RPMI8226 (cell line): ENCODE measurements around the gene PPARA.

Experiments used
- DNase-seq: peaks from one replicate; pipeline ENCODE4 v3.0.0-alpha.2; 2015

PPARA gene

DNA sequence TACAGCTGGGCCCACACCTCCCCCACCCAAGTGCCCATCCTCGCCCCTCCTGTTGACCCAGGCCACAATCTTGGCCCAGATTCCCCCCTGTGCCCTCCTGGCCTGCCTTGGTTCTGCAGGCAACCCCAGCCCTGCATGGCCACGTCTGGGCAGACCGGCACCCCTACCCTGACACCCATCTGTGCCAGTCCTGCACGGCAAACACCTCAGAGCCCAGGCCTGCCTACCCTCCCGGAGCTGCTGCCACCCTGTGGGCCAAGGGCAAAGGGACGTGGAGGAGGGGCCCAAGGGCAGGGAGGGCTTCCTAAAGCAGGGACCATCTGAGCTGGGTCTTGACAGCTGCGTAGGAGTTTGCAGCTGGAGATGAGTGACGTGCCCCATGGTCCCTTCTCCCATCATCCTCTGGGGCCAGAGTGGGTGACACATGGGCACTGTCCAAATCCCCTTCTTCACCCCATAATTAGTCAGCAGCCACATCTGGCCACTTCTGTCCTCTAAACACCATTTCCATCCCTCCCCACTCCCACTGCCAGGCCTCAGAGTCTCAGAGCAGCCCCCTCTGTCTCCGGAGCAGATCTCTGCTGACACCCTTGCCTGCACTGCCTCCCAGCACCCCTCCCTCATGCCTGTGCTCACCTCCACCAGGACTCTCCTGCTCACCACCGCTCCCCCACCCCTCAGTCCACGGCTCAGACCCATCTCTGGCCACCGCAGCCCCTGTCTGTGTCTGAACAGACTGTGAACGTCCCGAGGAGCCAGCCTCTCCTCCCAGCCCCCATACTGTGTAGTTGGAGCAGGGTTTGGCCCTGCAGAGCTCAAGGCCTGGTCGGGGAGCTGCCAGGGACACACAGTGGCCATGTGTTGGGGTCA lies 35.6 kb upstream of the PPARA start:
- peak; percentile 14 for DNase-seq

DNA sequence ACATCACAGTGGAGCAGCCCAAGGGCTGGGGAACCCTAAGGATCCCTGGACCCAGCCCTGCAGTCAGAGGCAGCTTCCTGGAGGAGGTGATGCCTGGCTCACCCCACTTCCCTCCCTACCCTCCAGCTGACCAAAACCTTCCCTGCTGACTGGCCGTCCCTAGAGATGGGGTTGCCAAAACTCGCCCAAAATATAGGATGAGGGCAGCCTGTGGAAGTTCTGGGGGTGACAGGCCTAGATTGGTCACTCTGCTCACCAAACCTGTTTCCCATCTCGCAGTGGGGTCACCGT lies 35.0 kb upstream of the PPARA start:
- no peak for DNase-seq

DNA sequence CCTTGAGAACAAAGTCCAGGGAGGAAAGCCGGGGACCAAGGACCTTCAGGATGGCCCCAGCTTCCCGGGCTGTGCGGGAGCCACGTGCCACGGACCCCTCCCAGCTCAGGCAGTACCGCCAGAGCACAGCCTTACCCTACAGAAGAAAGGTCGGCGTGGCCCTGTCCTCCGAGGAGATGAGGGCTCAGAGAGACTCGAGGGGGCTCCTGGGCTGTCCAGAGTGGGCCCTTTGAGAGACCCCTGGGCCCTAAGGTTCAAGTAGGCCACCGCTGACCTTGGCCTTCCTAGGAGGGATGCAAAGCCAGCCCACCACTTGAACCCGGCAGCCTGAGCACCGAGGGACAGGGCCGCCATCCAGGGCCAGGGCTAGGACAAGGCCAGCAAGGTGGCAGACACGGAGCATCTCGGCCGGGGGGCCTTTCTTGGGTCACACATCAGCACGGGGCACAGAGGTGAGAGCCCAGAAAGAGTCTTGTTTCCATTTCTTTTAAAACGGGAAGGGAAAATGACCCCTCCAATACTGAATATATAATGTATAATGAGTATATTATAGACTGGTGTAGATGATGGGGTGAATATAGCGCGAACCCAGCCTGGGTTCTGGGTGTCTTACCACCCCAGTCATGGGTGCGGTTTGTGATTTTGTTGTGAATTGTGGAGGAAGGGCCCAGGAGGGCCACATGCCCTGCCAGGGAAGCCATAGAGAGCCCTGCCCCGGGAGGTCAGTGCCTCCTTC lies 34.4 kb upstream of the PPARA start:
- DNase-seq: no peak

DNA sequence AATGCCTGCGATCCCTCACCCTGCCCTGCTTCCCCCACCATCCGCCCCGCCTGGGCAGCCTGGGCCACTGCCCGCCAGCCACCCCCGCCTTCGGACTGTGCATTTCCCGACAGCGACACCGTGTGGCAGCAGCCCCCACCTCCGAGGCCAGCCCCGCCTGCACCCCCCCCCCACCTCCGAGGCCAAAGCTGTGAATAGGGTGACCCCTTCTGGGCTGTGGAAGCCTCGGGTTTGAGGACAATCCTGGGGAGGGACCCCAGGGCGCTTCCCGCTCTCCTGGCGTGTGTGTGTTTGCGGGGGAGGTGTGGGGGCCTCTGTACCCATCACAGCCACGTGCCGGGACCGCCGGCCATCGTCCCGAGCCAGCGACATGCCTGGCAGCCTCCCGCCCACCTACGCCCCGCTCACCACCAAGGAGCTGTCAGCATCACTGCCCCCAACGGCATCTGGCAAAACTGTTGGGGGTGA lies 33.8 kb upstream of the PPARA start:
- peak; percentile 91 for DNase-seq

DNA sequence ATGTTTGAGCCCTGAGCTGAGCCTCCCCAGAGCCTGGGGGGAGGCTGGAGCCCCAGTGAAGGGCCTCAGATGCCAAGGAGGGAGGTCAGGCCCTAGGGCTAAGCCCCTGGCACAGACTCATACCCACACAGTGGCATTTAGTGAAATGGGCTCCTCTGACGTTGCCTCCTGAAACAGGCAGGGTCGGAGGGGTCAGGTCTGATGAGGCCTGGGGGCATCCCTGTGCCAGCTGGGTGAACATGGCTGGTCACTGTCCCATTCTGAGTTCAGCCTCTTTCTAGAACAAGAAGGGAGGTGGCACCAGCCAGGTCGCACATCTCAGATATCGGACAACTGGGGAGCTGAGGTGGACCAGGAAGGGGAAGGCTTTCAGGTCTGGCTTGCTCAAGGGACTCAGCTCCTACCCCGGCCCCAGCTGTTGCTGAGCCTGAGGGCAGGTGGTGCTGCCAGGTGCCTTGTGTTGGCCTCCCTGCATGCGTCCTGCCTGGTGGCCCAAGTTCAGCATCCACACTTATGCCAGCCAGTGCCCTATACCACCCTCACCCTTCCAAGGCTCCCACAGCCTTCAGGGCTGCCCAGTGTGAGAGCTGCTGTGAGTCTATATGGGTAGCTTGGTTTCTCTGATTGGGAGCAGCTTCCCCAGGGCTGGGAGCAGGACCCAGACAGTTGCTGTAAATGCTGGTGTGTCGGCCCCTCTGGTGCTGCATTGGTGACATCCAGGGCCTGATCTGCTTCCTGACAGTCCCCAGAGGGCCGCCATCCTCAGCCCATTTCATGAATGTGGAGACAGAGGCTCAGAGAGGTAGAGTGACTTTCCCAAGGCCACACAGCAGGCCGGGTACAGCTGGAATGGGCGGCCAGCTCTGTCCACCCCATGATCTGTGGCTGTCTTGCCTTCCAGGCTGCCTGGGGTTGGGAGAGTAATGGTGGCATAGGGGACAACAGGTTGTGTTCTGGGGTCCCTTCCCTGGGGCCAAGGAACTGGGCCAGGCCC lies 32.8 kb upstream of the PPARA start:
- no peak for DNase-seq

DNA sequence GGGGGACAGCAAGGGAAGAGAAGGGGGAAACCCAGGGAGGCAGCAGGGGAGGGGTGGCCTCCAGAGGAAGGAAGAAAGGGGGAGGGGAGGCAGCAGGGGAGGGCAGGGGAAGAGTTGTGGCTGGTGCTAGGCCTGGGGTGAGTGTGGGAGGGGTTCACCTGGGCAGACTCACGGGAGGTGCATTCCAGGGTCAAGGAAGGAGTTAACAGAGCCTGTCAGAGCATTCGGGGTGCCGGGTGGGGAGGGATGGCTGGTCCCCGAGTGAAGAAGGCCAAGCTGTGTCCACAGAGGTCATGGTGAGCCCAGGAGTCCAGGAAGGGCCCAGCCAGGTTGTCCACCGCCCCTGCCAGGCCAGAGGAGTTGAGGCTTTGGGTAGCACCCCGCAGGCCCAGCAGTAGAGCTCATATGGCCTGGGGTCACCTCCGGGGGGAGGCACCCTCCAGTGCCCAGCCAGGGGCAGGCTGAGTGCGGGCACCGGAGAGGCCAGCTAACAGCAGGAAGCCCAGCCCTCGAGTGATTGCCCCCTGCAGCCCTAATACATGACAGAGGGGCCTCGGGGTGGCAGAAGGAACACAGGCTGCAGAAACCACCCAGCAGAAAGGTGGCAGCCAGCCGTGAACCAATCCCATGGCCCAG lies 31.1 kb upstream of the PPARA start:
- DNase-seq: no peak

DNA sequence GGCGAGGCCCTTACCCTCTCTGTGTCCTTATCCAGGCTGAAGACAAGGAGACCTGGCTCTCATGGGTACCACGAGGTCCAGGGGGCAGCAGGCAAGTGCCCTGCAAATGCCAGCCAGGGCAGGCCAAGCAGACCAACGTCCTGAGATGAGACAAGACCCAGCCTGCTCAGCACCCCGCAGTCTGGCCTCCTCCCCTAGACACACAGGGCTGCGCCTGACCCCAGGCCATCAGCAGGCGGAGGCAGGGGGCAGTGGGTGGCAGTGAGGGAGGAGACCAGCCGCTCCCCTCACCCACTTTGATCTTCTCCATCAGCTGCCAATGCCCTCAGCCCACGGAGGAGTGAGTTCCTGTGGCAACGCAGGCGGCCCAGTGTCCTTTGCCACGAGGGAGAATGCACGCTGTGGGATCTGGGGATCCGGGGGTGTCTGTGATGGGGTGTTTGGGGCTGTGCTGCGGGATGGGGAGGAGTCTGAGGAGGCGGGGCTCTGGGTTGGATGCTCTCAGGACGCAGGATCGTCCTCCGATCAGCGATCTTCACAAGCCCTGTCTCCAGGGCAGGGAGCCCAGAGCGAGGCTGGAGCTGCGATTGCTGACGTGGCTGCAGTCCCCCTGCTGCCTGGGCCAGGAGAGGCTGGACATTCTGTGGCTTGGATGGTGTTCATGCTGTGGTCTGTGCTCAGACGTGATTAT lies 30.5 kb upstream of the PPARA start:
- no peak for DNase-seq

DNA sequence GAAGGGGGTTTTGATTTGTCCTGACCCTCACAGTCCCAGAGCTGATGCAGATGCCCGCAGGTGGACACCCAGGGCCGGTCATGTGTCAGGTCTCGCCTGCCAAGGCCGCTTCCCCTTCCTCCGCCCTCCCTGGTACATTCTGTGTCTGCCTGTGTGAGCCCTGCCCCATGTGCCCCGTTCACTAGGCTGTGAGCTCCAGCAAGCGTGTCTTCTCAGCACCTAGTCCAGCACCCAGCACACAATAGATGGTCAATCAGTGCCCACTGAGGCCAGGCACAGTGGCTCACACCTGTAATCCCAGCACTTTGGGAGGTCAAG lies 29.9 kb upstream of the PPARA start:
- no peak for DNase-seq

DNA sequence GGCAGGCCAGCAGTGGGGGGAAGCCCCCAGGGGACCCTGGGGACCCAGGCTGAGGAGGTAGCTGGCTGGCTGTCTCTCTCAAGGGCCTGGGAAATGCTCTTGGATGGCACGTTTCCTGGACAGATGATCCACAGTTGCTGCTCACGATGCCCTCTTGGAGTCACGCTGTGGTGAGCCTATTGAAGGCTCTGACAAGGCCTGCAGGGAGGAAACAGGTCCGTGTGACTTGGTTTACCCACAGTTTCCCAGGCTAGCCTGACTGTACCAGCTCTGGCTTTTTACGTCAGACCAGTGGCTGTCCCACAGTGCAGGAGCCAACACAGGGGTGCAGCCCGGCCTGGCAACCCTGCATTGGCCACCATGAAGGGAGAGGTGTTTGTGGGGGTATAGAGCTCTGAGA lies 29.2 kb upstream of the PPARA start:
- no peak for DNase-seq

DNA sequence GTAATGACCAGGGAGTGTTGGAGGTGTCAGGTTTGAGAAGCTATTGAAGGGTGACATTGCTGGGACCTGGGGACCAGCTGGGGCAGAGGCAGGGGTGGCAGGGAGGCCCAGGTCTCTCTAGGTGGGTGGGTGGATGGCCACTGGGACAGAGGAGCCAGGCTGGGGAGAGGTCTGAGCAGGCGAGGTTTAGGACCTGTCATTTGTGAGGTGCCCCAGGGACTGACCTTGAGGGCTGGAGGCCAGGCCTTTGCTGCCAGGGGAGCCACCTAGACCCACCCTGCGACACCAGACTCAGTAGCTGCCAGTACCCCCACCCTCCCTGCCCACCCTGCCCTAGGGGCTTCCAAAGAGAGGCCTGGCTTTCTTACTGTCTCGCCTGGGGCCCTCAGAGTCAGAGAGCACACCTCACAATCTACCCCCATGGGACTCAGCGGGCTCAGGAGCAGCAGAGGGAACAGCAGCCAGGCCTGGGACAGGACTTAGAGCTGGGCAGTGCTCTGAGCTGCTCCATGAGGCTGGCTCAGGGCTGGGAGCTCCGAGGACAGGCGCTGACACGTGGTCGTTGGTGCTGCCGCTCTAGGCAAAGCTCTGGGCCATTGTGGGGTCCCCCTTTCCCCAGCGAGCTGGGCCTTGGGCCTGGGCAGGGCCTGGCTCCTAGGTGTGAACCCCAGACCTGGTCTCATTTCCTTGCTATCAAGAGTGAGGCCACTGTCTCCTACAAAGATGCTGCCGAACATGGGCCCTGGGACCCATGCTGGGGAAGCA lies 28.6 kb upstream of the PPARA start:
- no peak for DNase-seq

DNA sequence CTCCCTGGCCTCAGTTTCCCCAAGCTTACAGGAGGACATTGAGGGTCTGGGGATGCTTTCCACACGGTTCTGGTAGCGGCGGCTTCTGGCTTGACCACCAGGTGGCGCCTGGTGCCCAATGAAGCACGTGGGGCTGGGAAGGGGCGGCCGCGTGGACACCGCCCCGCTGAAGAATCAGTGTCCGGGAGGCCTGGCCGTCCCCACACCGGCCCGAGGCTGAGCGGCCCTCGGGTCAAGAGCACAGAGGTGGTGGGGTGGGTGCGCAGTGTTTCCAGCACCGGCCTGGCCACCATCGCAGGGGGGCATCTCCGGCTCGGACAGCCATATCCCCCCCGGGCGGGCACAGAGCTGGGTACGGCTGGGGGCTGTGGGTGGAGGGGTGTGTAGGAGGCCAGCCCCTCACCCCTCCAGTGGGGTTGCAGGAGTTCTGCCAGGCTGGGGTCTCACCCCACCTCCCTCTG lies 27.8 kb upstream of the PPARA start:
- peak; percentile 82 for DNase-seq

DNA sequence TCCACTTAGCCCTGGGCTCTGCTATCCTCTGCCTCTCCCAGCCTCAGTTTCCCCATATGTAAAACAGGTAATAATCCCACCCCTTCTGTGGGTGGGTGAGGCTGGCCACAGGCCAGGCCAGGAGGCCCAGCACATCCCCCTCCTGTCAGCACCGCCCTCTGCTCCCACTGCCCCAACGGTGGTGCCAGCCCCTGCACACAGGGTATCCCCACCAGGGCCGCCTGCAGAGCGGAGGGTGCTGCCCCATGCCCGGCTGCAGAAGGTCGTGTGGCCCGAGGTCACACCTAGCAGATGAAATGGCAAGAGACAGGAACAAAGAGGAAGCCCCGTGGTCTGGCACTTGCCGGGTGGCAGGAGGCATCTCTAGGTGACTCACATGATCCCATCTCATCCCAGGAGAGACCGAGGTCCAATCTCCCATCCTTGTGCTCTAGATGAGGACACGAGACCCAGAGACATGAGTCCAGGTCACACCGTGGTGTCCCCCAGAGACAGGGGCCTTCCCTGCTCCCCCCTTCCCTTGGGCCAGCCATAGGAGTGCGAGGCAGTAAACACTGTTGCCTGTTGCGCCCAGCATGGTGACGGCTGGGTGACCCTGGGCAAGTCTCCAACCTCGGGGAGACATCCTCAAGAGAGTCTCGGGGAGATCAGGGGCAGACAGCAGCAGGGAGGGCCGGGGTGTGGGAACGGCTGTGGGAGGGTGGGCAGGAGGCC lies 27.2 kb upstream of the PPARA start:
- no peak for DNase-seq

DNA sequence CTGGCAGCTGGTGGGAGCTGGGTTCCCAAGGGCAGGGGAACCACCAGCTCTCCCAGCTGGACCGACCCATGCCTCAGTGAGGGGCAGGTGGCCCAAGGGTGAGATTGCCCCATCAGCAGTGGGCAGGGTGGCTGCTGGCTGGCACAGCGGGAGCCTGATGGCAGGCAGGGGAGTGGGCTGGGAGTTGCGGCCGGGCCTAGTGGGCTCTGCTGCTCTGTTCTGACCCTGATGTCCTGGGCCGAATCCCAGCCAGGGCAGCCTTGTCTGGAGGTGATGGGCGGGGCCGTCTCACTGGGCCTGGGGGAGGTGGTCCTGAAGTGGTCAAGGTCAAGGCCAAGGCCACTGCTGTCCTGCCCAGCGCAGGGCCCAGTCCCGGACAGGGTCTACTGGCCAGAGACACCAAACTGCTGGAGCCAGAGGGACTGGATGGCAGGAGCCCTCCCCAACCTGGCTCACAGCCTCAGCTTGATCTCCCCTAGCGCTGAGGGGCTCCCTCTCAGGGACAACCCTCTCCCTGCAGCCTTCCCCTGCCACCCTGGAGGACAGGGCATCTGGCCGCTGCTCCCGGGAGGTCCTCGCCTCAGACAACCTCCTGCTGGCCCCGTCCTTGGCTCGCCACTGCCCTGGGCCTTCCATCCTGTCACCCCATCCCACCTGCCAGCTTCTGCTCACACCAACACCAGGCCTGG lies 26.5 kb upstream of the PPARA start:
- no peak for DNase-seq

DNA sequence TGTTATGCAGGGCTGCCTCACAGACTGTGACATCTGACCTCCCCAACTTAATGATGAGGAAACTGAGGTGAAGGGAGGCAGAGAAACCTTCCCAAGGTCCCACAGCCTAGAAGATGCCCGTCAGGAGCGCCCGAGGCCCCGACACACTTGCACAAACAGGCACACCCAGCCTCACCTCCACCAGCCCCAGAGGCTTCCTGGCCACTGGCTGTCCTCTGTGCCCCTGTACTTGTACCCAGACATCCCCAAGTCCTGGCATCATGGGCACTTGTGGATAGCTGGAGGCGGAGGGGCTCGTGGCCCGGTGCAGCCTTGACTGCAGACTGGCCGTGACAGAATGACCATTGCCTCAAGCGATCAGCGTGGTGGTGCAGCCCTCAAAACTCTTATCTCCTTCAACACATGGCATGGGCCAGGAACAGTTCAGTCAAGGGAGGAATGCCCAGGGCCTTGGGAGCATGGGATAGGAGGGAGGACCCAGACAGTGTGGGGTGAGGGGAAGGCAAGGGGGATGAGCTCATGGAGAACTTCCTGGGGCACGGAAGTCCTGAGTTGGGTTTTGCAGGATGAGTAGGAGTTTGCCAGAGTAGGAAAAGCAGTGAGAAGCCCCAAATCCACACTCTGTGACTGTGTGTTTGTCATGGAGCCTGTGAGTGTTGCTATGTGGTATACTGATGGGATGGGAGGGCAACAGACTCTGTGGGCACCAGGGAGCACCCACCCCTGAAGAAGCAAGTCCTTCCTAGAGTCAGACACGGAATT lies 25.8 kb upstream of the PPARA start:
- no peak for DNase-seq

DNA sequence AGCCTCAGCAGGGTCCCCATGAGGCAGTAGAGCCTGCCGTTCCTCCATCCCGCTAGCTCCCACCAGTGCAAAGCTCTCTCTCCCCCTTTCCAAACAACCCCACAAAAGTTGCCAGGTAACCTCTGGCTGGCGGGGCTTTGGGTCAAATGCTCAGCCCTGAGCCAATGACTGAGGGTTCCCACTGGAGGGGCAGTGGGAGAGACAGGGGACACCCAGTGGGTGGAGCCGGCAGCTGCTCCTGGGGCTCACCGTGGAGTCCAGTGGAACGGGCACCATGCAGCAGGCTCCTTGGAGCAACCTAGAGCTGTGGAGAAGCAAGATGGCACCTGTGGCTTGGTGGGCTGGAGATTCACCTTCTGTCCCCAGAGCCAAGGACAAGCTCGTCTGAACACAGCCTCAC lies 25.0 kb upstream of the PPARA start:
- DNase-seq: no peak

DNA sequence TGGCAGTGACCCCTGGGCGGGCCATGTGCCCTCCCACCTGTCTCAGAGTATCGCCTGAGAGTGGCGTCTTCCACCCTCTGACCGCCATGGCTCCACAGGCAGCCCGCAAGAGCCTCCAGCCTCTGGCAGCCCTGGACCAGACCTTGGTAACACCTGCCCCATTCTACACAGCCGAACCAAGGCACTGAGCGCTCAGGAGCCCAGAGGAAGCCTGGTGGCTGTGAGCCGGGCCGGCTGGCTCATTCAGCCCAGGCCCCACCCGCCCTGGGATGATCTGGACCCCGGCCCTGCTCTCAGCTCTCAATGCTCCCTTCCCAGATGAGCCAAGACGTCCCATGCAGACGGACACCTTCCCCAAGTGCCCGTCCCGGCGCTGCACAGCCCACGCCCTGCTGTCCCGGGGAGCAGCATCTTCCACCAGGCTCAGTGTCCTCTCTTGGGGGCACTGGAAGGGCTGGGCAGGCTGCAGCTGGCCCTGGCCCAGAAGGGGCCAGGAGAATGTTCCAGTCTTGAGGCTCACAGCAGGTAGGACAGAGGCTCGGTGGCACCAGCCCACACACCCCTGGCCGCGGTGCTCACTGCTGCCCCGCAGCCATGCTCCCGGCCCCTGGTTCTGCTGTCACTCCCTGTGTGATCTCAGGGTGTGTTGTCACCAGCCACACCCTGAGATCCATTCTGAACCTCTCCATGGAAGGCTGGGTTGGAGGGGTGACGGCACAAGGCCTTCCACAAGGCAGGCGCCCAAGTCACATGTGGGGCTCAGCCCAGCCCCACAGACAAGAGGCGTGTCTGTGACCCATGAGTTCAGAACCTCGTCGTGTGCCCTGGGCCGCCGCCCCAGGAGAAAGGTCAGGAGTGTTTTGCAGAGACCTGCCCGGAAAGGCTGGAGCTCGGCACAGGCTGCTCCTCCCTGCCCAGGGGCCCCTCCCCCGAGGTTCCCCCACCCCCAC lies 24.2 kb upstream of the PPARA start:
- DNase-seq: no peak

DNA sequence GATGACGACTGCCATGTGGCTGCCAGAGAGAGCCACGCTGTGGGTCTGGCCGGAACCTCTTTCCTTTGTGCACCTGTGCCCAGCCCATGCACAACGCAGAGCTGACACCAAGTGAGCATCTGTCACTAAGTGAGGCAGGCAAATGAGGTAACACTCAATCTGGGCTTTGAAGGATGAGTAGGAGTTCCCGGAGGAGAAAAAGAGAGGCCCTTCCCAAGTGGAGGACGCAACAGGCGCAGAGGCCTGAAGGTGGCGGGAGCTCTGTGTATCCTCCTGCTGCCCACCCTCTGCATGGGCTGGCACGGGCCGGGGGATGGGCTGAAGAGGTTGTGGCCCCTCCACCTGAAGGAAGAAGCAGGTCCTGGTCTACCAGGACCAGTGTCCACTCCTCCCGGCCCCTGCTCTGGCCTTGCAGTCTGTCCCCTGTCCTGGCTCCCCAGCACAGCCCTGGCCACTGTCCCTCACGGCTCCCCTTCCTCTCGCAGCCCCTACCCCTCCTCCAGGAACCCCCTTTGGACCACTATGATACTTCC lies 23.4 kb upstream of the PPARA start:
- DNase-seq: no peak

DNA sequence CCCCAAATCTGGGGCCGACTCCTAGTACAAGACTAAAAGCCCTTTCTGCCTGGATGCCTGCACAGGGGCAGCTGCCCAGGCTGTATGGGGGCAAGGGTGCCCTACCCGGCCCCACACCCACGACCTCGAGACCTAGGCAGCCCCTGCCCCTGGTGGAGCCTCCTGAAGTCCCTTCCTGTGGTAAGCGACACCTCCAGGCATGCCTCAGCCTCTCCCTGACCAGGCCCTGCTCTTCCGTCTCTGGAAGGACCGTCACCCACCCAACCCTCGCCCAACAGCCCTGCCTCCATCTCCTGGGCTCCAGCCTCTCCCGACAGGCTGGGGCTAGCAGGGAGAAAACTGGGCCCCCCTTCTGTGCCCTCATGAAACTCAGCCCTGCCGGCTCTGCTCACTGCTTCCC lies 22.8 kb upstream of the PPARA start:
- DNase-seq: no peak
